Stomach (tissue), 9 donors: ENCODE data around the gene SUSD6. TPM values are rescaled to one million over a fixed set of nuclear protein-coding genes. Genes with fewer than 3 reads are reported as not detected.
A peak's percentile ranks its signal among the peaks of the same experiment; 100 is the strongest.
"Not testable (repeated sequence)": the region's sequence is repeated elsewhere in the genome, so short reads cannot be mapped to it uniquely, and the experiment has no call there.

Source experiments
- DNase-seq, 2 donors: peaks; one replicate each; pipeline versions ENCODE4 v3.0.0 to v3.0.0-alpha.2; 2013 to 2019
- H3K27ac ChIP-seq, 5 donors: fragments of 200-600 bp in 4 of 5; sonication (generic) in 4 of 5; one replicate each; pipeline ENCODE4 v1.5.1; 2013 to 2019; ENCODE audit warnings: mild to moderate bottlenecking in 1 of 5, moderate library complexity in 1 of 5
- H3K27me3 ChIP-seq, 3 donors: fragments of 200-600 bp; sonication (generic); one replicate each; pipeline ENCODE4 v1.5.1; 2017 to 2019; ENCODE audit warnings: mixed run types in 1 of 3
- H3K36me3 ChIP-seq, 4 donors: fragments of 200-600 bp; sonication (generic); 1 replicate in 3 of 4; 2 replicates in 1 of 4; pipeline ENCODE4 v1.5.1; 2016 to 2019
- H3K4me1 ChIP-seq, 4 donors: fragments of 200-600 bp; sonication (generic); one replicate each; pipeline ENCODE4 v1.5.1; 2016 to 2019
- H3K4me3 ChIP-seq, 4 donors: fragments of 200-600 bp; sonication (generic) in 3 of 4; one replicate each; pipeline ENCODE4 v1.5.1; 2016 to 2019; ENCODE audit warnings: mild to moderate bottlenecking in 1 of 4
- H3K9me3 ChIP-seq, 4 donors: fragments of 200-600 bp; sonication (generic); one replicate each; pipeline ENCODE4 v1.5.1; 2016 to 2019
- EP300 ChIP-seq: sonication (generic); formaldehyde crosslinking; IDR thresholded peaks from one replicate; pipeline ENCODE4 v1.6.1; 2017; ENCODE audit warnings: antibody characterized with exemption
- POLR2A ChIP-seq, 4 donors: fragments of 450-650 bp; IDR thresholded peaks; one replicate each; pipeline ENCODE4 v1.6.1; 2016; ENCODE audit warnings: antibody characterized with exemption in 4 of 4, control low read depth in 2 of 4, mild to moderate bottlenecking in 1 of 4, moderate library complexity in 1 of 4
- POLR2AphosphoS5 ChIP-seq, 3 donors: sonication (generic); formaldehyde crosslinking; IDR thresholded peaks; one replicate each; pipeline ENCODE4 v1.6.1; 2016; ENCODE audit warnings: antibody characterized with exemption in 3 of 3
- WGBS, 5 donors: extraction: QIAGEN DNeasy Blood & Tissue Kit in 3 of 5; methylation state at CpG; one replicate each; pipeline versions ENCODE4 v1.1.5 to v1.1.7; 2013 to 2018; 5-methylcytosine and 5-hydroxymethylcytosine counted together
- intact Hi-C: fragments of 100-400 bp; cut with DNase I; formaldehyde crosslinking; loops from one replicate; pipeline ENCODE4 v1.15.1; 2023; ENCODE audit warnings: low total_unique reads
- polyA plus RNA-seq, 3 donors: library from polyadenylated mRNA; stranded (reverse); fragments of 200-250 nt; gene quantifications; one replicate each; pipeline ENCODE4 v1.2.3, GENCODE V29; 2013
- total RNA-seq, 5 donors: library from RNA; depleted of rRNA; stranded (reverse); fragments of >200 nt; gene quantifications; one replicate each; pipeline versions ENCODE4 v1.1.0 to v1.2.3, GENCODE V29; 2014 to 2016
- TF ChIP-seq, protein P1 (sequence below), 7 experiments: fragments of 450-650 bp in 4 of 7; fragments of 200-600 bp in 3 of 7; sonication (generic) in 3 of 7; IDR thresholded peaks; one replicate each; pipeline ENCODE4 v1.5.1; 2016 to 2019; ENCODE audit warnings: antibody characterized with exemption in 7 of 7, control low read depth in 2 of 7, mild to moderate bottlenecking in 1 of 7
- donor health status: healthy with polysubstance abuse.
- donor health status: Bipolar disorder and iron deficiency.
- donor health status: healthy.

The SUSD6 gene
- total and polyA plus RNA-seq, 8 donors: 4.9 to 39.0 (median 24.7) TPM

DNA sequence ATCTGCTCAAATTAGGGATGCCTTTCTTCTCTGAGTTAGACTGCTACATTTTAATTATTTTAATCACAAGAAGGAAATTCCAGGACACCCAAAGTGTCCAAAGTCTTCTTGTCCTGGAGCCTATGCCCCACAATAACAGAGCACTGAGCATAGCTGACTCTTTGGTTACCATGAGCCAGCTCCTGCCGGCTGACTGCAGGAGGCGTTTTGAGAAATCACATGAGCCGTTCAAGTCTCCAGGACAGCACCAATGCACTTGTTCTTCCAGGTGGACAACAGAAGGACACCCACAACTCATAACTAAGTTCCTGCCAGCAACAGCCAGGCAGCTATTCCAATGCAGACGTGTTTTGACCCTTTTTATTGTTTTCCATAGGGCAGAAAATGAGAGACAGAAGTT is 109.5 kb downstream of the SUSD6 start:
- Histone ChIP-seq H3K4me1 (peaks cover 17 to 37% (median 25%) of the 10 kb centered on the region in 4 donors), H3K27me3 (no peaks in the 10 kb centered on the region), H3K36me3 (no peaks in the 10 kb centered on the region), H3K4me3 (no peak overlapping the region), H3K9me3 (no peaks in the 10 kb centered on the region), H3K27ac (peak overlapping the region in 1 of 5 donors; percentile 76)
- DNase-seq: no peak
- intact Hi-C loops: no loop called here
- TF ChIP-seq EP300 (no peak), POLR2A (IDR thresholded peaks at IDR 0.05) (no peak), POLR2AphosphoS5 (IDR thresholded peaks at IDR 0.05) (no peak)
- TF ChIP-seq, protein P1, sequence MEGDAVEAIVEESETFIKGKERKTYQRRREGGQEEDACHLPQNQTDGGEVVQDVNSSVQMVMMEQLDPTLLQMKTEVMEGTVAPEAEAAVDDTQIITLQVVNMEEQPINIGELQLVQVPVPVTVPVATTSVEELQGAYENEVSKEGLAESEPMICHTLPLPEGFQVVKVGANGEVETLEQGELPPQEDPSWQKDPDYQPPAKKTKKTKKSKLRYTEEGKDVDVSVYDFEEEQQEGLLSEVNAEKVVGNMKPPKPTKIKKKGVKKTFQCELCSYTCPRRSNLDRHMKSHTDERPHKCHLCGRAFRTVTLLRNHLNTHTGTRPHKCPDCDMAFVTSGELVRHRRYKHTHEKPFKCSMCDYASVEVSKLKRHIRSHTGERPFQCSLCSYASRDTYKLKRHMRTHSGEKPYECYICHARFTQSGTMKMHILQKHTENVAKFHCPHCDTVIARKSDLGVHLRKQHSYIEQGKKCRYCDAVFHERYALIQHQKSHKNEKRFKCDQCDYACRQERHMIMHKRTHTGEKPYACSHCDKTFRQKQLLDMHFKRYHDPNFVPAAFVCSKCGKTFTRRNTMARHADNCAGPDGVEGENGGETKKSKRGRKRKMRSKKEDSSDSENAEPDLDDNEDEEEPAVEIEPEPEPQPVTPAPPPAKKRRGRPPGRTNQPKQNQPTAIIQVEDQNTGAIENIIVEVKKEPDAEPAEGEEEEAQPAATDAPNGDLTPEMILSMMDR (IDR thresholded peaks at IDR 0.05): no peak
- WGBS, 5 donors: 64 to 76% (median 71%) methylated on average over 4 of the region's 4 CpGs

DNA sequence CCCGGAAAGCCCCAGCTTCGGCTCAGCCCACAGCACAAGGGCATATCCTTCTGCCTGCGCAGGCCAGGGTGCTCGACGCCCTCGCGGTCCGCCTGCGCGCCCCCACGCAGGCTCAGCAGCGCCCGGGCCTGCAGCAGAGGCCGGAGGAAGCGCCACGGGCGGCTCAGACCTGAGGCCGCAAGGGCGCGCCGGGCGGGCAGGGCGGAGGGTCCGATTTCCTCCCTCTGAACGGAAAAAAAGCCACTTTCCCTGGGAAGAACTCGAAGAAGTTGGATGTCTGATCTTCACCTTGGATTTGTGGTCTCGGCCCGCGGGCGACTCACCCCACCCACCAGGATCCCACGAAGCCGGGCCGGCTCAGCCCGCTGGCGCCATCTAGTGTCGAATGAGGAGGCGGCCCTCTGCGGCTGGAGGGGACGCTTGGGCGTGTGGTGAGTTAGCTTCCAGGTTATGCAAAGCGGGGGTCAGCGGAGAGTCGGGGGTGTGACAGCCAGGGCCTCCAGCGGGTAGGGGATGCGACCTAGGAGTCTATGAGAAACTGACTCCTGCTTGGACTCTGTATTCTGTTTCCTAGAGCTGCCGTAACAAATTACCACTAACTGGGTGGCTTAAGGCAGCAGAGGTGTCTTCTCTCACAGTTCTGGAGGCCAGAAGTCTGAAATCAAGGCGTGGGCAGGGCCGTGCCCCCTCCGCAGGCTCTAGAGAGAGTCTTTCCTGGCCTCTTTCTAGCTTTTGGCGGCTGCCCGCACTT is 115.5 kb downstream of the SUSD6 start:
- WGBS, 5 donors: 4 to 18% (median 5%) methylated on average over 10 to 51 of the region's 51 CpGs

DNA sequence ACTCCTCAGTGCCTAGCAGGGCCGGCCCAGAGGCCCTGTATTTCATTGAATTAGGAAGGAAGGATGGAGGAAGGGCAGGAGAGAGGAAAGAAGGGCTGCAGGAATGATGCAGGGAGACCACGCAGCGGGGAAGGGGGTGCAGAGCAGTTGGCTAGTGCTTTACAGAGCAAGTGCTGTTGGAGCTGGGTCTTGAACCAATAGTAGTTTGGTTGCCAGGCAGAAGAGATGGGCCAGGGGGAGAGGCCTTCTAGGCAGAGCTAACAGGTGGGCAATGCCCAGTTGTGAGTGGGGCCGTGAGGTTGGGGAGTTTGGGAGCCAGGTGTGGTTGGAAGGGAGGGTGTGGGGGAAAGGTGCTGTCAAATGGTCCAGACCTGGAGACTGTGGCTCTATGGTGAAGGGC is 116.5 kb downstream of the SUSD6 start:
- DNase-seq: no peak
- TF ChIP-seq, protein P1 (IDR thresholded peaks at IDR 0.05): no peak
- TF ChIP-seq EP300 (no peak), POLR2A (IDR thresholded peaks at IDR 0.05) (no peak), POLR2AphosphoS5 (IDR thresholded peaks at IDR 0.05) (no peak)
- peak overlapping the region in 1 of 5 donors; percentile 13 for H3K27ac ChIP-seq

More for the DNA sequence above, 115.5 kb downstream of the SUSD6 start:
- no peaks in the 10 kb centered on the region for H3K36me3 ChIP-seq
- peak; percentile 84 to 92 for DNase-seq
- H3K9me3 ChIP-seq: no peaks in the 10 kb centered on the region
- peaks cover 0 to 25% (median 10%) of the 10 kb centered on the region in 4 donors for H3K4me1 ChIP-seq
- H3K4me3 ChIP-seq: peak overlapping the region; percentile 37 to 51 (median 44)
- H3K27me3 ChIP-seq: no peaks in the 10 kb centered on the region
- H3K27ac ChIP-seq: peak overlapping the region; percentile 39 to 78 (median 70)
- intact Hi-C loops: loop anchor here (5.0 kb wide), 2 partner anchors 125 to 145 kb away; no protein-coding TSS in a partner anchor
- TF ChIP-seq, protein P1 (IDR thresholded peaks at IDR 0.05): peak in 6 of 7 experiments; percentile 34 to 98 (median 95)
- peak in 1 of 3 donors; percentile 57 for TF ChIP-seq POLR2AphosphoS5 (IDR thresholded peaks at IDR 0.05)
- no peak for TF ChIP-seq POLR2A (IDR thresholded peaks at IDR 0.05)
- TF ChIP-seq EP300: no peak

DNA sequence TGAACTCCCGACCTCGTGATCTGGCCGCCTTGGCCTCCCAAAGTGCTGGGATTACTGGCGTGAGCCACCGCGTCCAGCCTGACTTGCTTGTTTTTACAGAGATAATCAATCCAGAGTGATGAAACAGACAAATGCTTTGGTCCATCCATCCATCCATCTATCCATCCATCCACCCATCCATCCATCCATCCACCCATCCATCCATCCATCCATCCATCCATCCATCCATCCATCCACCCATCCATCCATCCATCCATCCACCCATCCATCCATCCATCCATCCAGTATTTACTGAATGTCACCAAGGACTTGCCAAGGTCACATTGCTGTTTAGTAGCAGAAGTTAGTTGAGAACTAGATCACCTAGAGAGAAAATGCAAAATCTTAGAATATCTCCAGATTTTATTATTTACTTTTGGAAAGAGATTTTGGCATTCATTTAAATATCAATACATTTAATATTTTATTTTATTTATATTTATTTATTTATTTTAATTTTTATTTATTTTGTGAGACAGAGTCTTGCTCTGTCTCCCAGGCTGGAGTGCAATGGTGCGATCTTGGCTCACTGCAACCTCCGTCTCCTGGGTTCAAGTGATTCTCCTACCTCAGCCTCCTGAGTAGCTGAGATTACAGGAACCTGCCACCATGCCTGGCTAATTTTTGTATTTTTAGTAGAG is 120.7 kb downstream of the SUSD6 start:
- intact Hi-C loops, H3K27me3 ChIP-seq, H3K4me3 ChIP-seq, H3K27ac ChIP-seq, DNase-seq, H3K36me3 ChIP-seq, H3K9me3 ChIP-seq: not testable (repeated sequence)
- WGBS, 5 donors: 86 to 96% (median 94%) methylated on average over 8 of the region's 8 CpGs
- H3K4me1 ChIP-seq: peaks cover 0 to 14% (median 4%) of the 10 kb centered on the region in 4 donors

More for the DNA sequence above, 116.5 kb downstream of the SUSD6 start:
- H3K9me3 ChIP-seq: no peaks in the 10 kb centered on the region
- WGBS, 5 donors: 78 to 92% (median 82%) methylated on average over 4 of the region's 4 CpGs
- no peaks in the 10 kb centered on the region for H3K27me3 ChIP-seq
- no peaks in the 10 kb centered on the region for H3K36me3 ChIP-seq
- no peak overlapping the region for H3K4me3 ChIP-seq
- intact Hi-C loops: loop anchor here (5.0 kb wide), 2 partner anchors 126 to 146 kb away; no protein-coding TSS in a partner anchor
- H3K4me1 ChIP-seq: peaks cover 0 to 25% (median 10%) of the 10 kb centered on the region in 4 donors

DNA sequence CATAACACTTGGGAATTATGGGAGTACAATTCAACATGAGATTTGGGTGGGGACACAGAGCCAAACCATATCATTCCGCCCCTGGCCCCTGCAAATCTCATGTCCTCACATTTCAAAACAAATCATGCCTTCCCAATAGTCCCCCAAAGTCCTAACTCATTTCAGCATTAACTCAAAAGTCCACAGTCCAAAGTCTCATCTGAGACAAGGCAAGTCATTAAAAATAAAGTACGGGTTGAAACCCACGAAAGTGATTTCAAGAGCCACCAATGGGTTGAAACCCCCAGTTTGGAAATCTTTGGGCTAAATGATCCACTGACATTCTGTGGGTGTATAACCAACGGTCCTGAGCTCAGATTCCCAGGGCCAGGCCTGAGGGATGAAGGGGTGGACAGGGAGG is 125.0 kb downstream of the SUSD6 start:
- 80 to 86% (median 81%) methylated on average over 4 of the region's 4 CpGs for WGBS, 5 donors
- H3K9me3 ChIP-seq, intact Hi-C loops, H3K4me1 ChIP-seq, H3K27me3 ChIP-seq, DNase-seq, H3K4me3 ChIP-seq, H3K27ac ChIP-seq, H3K36me3 ChIP-seq: not testable (repeated sequence)
